Inflammatory macrophage (primary cell): Measurements from ENCODE around the gene CLRN2.
A peak's percentile ranks its signal among the peaks of the same experiment; 100 is the strongest.
"Not testable (repeated sequence)": the region's sequence is repeated elsewhere in the genome, so short reads cannot be mapped to it uniquely, and the experiment has no call there.

ENCODE experiments used
- DNase-seq, 2 donors: peaks; one replicate each; pipeline ENCODE4 v3.0.0-alpha.2; 2020 to 2022

The CLRN2 gene

DNA sequence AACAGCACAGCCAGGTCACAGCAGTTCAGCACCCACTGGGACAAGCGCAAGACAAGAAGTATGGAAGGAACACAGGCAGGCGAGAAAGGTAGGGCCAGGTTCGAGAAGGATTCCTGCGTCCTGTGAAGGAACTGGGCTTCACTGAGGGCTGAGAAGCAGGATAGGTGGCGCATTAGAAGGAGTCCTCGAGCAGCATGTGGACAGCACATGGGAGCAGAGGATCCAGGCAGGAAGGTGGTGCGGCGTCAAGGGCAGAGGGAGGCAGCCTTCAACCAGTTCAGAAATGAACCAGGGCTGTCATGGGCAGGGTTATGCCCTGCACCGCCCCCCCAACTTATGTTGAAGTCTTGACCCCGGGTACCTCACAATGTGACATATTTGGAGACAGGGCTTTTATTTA lies 31.3 kb downstream of the CLRN2 start:
- no peak for DNase-seq

DNA sequence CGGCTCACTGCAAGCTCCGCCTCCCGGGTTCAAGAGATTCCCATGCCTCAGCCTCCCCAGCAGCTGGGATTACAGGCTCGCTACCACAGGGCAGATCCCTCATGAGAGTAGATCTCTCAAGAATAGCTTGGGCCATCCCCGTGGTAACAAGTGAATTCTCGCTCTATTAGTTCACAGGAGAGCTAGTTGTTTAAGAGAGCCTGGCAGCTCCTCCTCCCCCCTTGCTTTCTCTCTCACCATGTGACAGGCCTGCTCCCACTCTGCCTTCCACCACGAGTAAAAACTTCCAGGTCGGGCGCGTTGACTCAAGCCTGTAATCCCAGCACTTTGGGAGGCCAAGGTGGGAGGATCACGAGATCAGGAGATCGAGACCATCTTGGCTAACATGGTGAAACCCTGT lies 31.7 kb downstream of the CLRN2 start:
- no peak for DNase-seq

DNA sequence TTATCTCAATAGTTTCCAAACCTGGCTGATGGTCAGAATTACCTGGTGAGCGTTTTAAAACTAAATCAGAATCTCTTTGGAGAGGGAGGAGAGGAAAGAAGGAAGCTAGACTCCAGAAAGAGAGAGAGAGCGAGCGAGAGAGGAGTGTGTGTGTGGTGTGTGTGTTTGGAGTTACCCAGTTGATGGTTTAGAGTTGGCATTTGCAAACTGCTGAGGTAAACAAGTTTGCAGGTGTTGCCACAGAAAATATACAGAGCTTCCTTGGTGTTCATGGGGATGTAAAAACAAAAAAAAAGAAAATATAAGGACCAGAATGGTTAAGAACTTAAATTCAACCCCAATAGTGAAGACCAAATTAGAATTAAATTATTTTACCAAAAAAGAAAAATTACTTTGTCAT lies 35.6 kb downstream of the CLRN2 start:
- DNase-seq, result no peak

DNA sequence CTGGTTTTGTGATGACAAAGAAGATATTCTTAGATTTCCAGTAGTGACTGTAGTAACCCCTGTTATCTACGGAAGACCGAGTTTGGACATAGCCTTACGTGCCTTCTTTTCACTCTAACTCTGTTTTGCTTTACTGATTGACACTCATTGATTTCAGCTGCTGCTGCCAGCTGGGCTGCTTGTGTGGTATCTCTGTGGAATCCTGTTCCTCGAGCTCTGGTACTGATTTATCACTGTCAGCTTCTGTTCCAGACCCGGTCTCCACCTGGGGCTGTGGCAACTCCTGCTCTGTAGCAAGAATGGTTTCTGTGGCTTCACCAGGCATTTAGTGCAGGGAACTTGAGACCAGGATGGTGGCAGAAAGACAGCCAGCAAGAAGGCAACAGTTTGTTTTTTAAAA lies 37.5 kb downstream of the CLRN2 start:
- DNase-seq, result no peak

DNA sequence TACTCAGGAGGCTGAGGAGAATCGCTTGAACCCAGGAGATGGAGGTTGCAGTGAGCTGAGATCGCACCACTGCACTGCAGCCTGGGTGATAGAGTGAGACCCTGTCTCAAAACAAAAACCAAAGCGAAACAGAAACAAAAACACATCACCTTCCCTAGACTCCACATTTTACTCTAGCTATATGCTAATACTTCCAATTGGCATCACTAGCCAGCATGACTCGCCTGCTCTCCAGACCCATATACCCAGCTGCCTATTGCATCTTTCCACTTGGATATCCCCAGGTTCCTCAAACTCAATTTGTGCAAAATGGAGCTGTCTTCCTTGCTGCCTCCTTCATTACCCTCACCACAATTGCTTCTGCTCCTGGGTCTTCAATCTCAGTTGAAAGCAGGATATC lies 39.6 kb downstream of the CLRN2 start:
- DNase-seq, result no peak

DNA sequence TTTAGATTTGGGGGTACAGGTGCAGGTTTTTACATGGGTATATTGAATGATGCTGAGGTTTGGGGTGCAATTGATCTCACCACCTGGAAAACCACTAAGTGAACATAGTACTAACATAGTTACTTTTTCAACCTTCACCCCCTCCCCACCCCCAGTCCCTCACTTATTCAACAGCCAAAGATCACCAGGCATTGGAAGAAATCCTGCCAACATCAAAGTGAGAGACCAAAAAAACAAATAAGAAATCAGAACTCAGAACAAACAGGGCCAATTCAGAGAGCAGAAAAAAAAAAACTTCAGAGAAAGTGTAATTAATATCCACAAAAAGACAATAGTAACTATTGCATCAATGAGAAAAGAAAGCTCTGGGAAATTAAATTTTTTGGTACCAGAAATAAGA lies 41.5 kb downstream of the CLRN2 start:
- DNase-seq, result no peak

DNA sequence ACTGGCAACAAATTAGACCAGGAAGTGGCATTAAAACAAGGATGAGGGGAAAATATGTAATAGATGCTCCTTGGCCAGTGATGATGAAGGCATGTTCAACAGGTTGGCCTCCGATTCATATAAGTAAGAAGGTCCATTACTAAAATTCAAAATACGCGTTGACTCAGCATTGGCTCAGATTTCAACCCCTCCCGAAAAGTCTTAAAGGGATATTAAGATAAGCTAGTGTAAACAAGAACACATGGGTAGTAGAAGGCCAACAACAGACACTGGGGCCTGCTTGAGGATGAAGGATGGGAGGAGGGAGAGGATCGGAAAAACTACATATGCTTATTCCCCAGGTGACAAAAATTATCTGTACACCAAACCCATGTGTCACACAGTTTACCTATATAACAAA lies 42.9 kb downstream of the CLRN2 start:
- no peak for DNase-seq

DNA sequence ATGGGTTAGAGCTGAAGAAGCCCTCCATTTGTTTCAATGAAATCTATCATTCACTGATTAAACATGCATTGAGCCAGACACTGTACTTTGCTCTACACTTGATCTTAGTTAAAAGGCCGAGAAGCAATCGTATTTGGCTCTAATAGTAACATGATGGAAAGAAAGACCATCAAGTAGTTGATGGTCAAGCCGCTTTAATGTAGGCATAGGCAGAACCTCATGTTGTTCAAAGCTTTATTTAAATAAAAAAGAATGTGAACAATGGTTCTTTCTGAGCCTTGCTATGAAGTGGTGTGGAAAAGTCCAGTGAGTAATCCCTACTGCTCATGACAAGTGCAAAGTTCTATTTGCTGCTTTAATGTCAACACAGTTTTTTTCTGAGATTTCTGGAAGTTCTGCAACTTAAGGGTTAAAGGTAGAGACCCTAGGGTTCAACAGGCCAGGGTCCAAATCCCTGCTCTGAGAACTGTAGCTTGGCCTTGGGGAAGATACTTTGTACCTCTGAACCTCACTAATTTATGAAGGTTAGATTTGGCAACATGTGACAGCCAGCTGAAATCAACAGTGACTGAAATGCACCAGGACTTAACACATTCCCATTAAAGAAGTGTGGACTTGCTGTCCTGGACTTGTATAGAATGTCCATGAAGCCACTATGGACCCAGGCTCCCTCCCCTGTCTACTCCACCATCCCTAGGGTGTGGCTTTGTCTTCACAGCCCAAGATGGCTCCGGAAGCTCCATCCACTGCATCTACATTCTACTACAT lies 44.2 kb downstream of the CLRN2 start:
- DNase-seq, result no peak

DNA sequence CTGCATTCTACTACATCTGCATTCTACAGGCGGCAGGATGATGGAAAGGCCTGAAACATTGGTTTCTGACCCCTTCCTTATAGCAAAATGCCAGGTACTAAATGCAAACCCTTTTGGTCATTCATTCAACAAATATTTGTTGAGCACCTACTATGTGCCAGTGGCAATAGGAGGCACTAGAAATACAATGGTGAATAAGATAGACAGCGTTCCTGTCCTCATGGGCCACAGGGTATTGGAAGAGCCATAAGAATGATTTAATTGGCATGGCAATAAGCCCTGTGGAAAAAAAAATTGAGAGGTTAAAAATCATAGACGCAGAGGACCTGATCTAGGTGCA lies 44.7 kb downstream of the CLRN2 start:
- no peak for DNase-seq

DNA sequence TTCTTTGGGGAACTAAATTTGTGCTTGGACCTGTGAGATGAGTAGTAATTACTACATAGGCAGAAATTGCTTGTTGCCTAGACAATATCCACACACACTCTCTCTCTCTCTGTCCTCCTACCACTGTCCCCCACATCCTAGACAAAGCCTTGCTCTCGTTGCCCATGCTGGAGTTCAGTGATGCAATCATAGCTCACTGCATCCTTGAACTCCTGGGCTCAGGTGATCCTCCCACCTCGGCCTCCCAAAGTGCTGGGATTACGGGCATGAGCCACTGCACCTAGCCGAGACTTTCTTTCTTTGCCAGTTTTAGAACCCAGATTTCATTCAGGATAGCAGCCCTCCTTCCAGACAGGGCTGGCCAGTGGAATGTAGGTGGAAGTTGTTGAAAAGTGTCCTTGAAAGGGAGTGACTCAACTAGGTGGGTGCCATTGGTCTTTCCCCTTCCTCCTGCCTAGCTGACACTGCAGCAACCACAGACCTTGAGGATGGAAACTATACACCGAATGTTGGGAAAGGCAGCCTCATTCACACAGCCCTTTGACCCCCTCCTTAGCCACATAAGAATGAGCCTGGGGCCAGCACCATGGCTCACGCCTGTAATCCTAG lies 45.2 kb downstream of the CLRN2 start:
- DNase-seq, result no peak

DNA sequence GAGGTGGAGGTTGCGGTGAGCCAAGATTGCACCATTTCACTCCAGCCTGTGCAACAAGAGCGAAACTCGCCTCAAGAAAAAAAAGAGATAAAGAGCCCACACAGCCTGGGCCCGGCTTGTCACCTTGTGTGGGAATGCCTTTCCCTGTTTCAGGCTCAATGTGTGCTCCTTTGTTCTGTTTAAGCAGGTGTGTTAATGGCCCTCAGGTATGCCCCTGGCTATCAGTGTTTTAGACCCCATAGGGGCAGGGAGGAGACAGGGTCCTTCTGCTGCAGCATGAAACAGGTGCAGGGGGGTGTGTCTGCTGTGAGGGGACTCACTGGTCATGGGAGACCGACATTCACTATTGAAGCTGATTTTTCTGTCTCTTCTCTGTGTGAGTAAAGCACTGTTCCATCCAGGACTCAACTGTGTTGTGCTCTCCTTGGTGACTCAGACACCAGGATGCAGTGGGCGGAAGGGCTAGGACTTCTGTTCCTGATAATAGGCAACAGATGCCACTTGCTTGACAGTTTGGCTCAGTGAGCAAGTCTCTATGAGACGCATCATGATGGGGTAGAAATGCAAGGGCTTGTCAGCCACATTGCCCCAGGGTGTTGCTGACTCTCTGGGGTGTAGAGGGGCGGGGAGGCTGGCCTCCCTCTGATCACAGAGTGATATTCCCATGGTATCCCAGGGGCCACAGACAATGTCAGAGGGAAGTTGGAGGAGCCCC lies 46.4 kb downstream of the CLRN2 start:
- DNase-seq, result peak; percentile 74 to 83

DNA sequence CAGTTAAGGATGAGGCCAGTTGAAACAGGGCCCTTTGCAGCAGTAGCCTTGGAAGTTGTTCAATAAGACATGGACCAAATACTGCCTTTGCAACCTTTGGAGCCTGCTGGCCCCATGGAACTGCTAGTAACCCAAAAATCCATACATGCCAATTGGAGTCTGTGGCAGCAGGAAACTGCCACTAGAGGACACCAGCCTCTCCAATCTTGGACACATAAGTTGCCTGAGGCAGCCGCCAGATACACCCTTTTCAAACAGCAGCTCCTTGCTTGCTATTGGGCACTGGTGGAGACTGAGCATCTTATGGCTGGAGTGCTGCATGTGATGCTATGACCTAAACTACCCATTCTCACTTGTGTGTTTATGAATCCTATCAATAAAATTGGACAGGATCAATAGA lies 47.2 kb downstream of the CLRN2 start:
- no peak for DNase-seq

DNA sequence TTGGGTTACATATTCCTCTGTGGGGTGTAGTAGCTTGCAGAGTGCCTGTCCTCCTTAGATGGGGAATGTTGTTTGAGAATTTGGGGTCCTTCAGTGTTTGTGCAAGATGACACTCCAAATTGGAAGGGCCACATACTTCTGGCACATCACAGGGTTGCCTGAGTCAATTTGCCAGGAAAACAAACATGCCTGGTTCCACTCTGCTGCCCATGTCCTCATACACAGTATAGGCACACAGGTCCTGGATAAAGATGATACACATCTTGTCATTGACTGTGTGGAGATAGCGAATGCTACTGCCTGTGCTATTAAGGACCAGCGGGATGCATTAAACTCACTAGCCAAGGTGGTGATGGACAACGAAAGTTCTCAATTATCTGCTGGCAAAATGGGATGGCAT lies 50.9 kb downstream of the CLRN2 start:
- DNase-seq, result no peak

DNA sequence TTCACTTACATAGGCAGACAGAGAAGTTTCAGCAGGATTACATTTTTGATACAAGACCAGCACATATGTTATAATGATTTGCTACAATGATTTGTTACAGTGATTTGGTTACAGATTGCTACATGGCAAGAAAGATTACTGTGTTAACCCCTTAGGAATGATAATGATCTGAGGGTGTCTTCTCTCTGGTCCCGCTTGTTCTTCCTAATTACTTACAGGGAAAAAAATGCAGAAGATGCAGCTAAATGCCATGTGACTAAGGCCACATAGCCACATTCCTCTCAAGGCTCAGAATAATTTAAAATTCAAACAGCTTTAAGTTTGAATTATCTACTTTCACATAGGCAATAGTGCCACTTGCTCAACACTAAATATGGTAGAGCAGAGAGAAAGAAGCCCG lies 52.3 kb downstream of the CLRN2 start:
- no peak for DNase-seq

DNA sequence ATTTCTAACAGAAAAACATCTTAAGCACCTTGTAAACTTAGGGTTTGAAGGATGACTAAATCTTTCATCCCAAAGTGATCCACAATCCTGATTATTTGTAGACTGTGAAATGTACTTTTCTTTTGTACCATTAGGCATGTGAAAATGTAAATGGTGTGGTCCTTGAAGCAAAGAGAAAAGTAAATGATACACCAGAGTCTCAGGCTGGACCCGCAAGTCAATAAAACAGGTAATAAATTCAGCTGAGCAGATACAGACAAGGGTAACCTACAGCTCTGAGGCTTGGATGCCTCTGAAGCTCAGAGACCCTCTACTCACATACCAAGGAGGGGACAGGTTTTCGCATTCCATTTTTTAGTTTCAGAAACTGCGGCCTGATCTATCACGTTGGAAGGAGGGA lies 59.2 kb downstream of the CLRN2 start:
- no peak for DNase-seq

DNA sequence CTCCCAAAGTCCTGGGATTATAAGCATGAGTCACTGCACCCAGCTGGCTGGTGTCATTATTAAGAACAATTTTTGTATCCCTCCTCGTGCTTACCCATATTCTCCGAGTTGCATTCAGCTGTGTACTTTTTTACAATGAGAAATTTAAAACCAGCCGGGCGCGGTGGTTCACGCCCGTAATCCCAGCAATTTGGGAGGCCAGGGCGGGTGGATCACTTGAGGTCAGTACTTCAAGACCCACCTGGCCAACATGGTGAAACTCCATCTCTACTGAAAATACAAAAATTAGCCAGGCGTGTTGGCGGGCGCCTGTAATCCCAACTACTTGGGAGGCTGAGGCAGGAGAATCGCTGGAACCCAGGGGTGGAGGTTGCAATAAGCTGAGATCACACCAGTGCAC lies 60.2 kb downstream of the CLRN2 start:
- not testable (repeated sequence) for DNase-seq
